ENCODE measurements around the gene GLIS1. TPM values are rescaled to one million over a fixed set of nuclear protein-coding genes. Genes with fewer than 3 reads are reported as not detected.

GLIS1 gene
- total RNA-seq, 1 experiment from 2014 or later, result 0.39 TPM

DNA sequence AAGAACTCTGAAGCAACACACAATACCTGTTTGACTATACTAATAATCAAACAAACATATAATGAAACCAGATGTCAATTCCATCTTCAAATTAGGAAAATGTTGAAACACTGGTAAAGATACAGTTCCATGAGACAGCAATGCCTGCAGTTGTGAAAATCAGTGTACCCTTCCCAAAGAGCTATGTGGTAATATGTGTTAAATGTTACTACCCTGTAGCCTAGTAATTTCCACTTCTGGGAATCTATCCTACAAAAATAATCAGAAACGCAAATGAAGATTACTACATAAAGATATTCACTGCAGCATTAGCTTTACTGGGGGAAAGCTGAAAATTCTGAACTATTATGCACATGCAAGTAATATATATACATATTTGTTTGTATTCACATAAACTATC, 16.9 kb downstream of the GLIS1 start:
- TF ChIP-seq EZH2phosphoT487 (IDR thresholded peaks at IDR 0.05; ENCODE audit: borderline replicate concordance) (no peak), TCF7L2 (IDR thresholded peaks at IDR 0.05; ENCODE audit: borderline replicate concordance, extremely low read depth, insufficient read depth, insufficient read length) (no peak), ELF1 (IDR thresholded peaks at IDR 0.05; ENCODE audit: borderline replicate concordance, low read depth) (no peak), YY1 (IDR thresholded peaks at IDR 0.05; ENCODE audit: extremely low read depth, insufficient replicate concordance, low read depth, low read length) (no peak), EGR1 (IDR thresholded peaks at IDR 0.05; ENCODE audit: low read depth) (no peak), CBX3 (IDR thresholded peaks at IDR 0.05; ENCODE audit: low read depth) (no peak), POLR2AphosphoS5 (IDR thresholded peaks at IDR 0.05; ENCODE audit: low read depth, low read length) (no peak), CEBPB (IDR thresholded peaks at IDR 0.05; ENCODE audit: low read depth) (no peak), SP1 (IDR thresholded peaks at IDR 0.05; ENCODE audit: low read depth) (no peak), ZNF274 (IDR thresholded peaks at IDR 0.05; ENCODE audit: low read depth, low read length) (no peak), RAD21 (IDR thresholded peaks at IDR 0.05; ENCODE audit: low read depth) (no peak), ZFX (IDR thresholded peaks at IDR 0.05) (no peak), FOSL1 (IDR thresholded peaks at IDR 0.05; ENCODE audit: low read depth) (no peak), EZH2 (IDR thresholded peaks at IDR 0.05) (no peak), SIN3A (IDR thresholded peaks at IDR 0.05; ENCODE audit: low read depth) (no peak), JUND (IDR thresholded peaks at IDR 0.05) (no peak)
- TF ChIP-seq, protein P1, sequence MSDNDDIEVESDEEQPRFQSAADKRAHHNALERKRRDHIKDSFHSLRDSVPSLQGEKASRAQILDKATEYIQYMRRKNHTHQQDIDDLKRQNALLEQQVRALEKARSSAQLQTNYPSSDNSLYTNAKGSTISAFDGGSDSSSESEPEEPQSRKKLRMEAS (IDR thresholded peaks at IDR 0.05), result no peak
- TF ChIP-seq, protein P2, sequence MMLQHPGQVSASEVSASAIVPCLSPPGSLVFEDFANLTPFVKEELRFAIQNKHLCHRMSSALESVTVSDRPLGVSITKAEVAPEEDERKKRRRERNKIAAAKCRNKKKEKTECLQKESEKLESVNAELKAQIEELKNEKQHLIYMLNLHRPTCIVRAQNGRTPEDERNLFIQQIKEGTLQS (IDR thresholded peaks at IDR 0.05), result no peak
- TF ChIP-seq, protein P3, sequence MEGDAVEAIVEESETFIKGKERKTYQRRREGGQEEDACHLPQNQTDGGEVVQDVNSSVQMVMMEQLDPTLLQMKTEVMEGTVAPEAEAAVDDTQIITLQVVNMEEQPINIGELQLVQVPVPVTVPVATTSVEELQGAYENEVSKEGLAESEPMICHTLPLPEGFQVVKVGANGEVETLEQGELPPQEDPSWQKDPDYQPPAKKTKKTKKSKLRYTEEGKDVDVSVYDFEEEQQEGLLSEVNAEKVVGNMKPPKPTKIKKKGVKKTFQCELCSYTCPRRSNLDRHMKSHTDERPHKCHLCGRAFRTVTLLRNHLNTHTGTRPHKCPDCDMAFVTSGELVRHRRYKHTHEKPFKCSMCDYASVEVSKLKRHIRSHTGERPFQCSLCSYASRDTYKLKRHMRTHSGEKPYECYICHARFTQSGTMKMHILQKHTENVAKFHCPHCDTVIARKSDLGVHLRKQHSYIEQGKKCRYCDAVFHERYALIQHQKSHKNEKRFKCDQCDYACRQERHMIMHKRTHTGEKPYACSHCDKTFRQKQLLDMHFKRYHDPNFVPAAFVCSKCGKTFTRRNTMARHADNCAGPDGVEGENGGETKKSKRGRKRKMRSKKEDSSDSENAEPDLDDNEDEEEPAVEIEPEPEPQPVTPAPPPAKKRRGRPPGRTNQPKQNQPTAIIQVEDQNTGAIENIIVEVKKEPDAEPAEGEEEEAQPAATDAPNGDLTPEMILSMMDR (IDR thresholded peaks at IDR 0.05 in 2 of 3, conservative IDR thresholded peaks at IDR 0.05 in 1 of 3; ENCODE audit: borderline replicate concordance in 1 of 3, insufficient read depth in 1 of 3, low read depth in 2 of 3, low read length in 2 of 3), result no peak
- TF ChIP-seq, protein P4, sequence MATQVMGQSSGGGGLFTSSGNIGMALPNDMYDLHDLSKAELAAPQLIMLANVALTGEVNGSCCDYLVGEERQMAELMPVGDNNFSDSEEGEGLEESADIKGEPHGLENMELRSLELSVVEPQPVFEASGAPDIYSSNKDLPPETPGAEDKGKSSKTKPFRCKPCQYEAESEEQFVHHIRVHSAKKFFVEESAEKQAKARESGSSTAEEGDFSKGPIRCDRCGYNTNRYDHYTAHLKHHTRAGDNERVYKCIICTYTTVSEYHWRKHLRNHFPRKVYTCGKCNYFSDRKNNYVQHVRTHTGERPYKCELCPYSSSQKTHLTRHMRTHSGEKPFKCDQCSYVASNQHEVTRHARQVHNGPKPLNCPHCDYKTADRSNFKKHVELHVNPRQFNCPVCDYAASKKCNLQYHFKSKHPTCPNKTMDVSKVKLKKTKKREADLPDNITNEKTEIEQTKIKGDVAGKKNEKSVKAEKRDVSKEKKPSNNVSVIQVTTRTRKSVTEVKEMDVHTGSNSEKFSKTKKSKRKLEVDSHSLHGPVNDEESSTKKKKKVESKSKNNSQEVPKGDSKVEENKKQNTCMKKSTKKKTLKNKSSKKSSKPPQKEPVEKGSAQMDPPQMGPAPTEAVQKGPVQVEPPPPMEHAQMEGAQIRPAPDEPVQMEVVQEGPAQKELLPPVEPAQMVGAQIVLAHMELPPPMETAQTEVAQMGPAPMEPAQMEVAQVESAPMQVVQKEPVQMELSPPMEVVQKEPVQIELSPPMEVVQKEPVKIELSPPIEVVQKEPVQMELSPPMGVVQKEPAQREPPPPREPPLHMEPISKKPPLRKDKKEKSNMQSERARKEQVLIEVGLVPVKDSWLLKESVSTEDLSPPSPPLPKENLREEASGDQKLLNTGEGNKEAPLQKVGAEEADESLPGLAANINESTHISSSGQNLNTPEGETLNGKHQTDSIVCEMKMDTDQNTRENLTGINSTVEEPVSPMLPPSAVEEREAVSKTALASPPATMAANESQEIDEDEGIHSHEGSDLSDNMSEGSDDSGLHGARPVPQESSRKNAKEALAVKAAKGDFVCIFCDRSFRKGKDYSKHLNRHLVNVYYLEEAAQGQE (IDR thresholded peaks at IDR 0.05; ENCODE audit: low read depth), result no peak
- no peak overlapping the region for H3K27ac ChIP-seq (ENCODE audit: low read depth, low read length)
- no peak overlapping the region for H3K4me2 ChIP-seq (ENCODE audit: low read length)
- H4K20me1 ChIP-seq (ENCODE audit: insufficient read depth), result no peaks in the 10 kb centered on the region
- ChIA-PET CTCF (interaction anchor here (0.6 kb wide), 1 partner anchor 236 kb away, joined by 3 read pairs; no protein-coding TSS in a partner anchor), RAD21 (ENCODE audit: low non-redundant PET in 1 of 2, low total read pairs in 2 of 2, uncharacterized antibody in 2 of 2, unreplicated experiment in 2 of 2) (interaction anchor here in 1 of 2 experiments (1.1 kb wide), 1 partner anchor 13 kb away, joined by 3 read pairs; no protein-coding TSS in a partner anchor), POLR2A (no interaction called here)
- no peak for ATAC-seq
- H3K9ac ChIP-seq (ENCODE audit: low read length), result no peak overlapping the region
- no peaks in the 10 kb centered on the region for H3K9me2 ChIP-seq (ENCODE audit: insufficient read depth)
- no peak for DNase-seq (ENCODE audit: low read depth, low spot score)
- no peak overlapping the region for H3K4me3 ChIP-seq (replicated peaks in 1 of 2; ENCODE audit: low read depth in 1 of 2, low read length in 2 of 2)
- no TSS peak for BruUV-seq (replicated peaks)
- intact Hi-C loops (cut with micrococcal nuclease), result no loop called here
- no peaks in the 10 kb centered on the region for H3K79me2 ChIP-seq (ENCODE audit: insufficient read depth, low read length)
- H3K36me3 ChIP-seq (ENCODE audit: control insufficient read depth in 1 of 2, insufficient read depth in 2 of 2, low read length in 2 of 2), result no peaks in the 10 kb centered on the region
- H2AFZ ChIP-seq (ENCODE audit: low read depth, low read length, poor library complexity, severe bottlenecking), result no peak overlapping the region
- no peaks in the 10 kb centered on the region for H3K9me3 ChIP-seq (ENCODE audit: control insufficient read depth in 1 of 2, insufficient read depth in 1 of 2, low read depth in 1 of 2, low read length in 2 of 2)
- H3K4me1 ChIP-seq (ENCODE audit: control insufficient read depth in 1 of 2, insufficient read depth in 2 of 2, low read length in 2 of 2), result no peaks in the 10 kb centered on the region
- peaks cover 11% of the 10 kb centered on the region; the same call in 1 of the 2 replicates for H3K27me3 ChIP-seq (ENCODE audit: insufficient read depth, low read length)
